ENCODE data around the gene CYP2U1.

Gene CYP2U1

GRCh38 chr4:107987916-107988762 lies 56.8 kb downstream of the CYP2U1 start:
- no peak for FAIRE-seq

GRCh38 chr4:107988763-107989035 lies 57.4 kb downstream of the CYP2U1 start:
- no peak for FAIRE-seq

- no peak for FAIRE-seq
Observed at GRCh38 chr4:107989162-107989536, 57.8 kb downstream of the CYP2U1 start.

GRCh38 chr4:107989537-107990386 lies 58.4 kb downstream of the CYP2U1 start, which contains the start of gene HADH:
Gene HADH, plus strand, starts transcription at chr4:107989889. Its CDS starts 44 bp downstream, at chr4:107989933.
- FAIRE-seq: no peak

GRCh38 chr4:107991945-107992630 lies 60.7 kb downstream of the CYP2U1 start:
- FAIRE-seq: no peak

- FAIRE-seq: no peak
Observed at GRCh38 chr4:107993969-107994368, 62.6 kb downstream of the CYP2U1 start.

GRCh38 chr4:107994894-107995293 lies 63.5 kb downstream of the CYP2U1 start:
- FAIRE-seq: no peak

GRCh38 chr4:107996949-107997788 lies 65.8 kb downstream of the CYP2U1 start:
- no peak for FAIRE-seq

- no peak for FAIRE-seq
Observed at GRCh38 chr4:107997794-107998193, 66.4 kb downstream of the CYP2U1 start.

GRCh38 chr4:107999932-108000539 lies 68.7 kb downstream of the CYP2U1 start:
- FAIRE-seq: no peak

GRCh38 chr4:108001540-108002135 lies 70.3 kb downstream of the CYP2U1 start:
- no peak for FAIRE-seq

All from TTC549 (cell line).